Stimulated activated CD4-positive, alpha-beta T cell treated with anti-CD3 and anti-CD28 coated beads, Interleukin-12 subunit alpha, Interleukin-12 subunit beta, amount 100 ng/mL, for 4 hours (primary cell): Measurements from ENCODE around the gene EIF3B.
A peak's percentile ranks its signal among the peaks of the same experiment; 100 is the strongest.
"Not testable (repeated sequence)": the region's sequence is repeated elsewhere in the genome, so short reads cannot be mapped to it uniquely, and the experiment has no call there.

Experiments
- DNase-seq: peaks from one replicate; pipeline ENCODE4 v3.0.0-alpha.2; 2020

EIF3B gene

DNA sequence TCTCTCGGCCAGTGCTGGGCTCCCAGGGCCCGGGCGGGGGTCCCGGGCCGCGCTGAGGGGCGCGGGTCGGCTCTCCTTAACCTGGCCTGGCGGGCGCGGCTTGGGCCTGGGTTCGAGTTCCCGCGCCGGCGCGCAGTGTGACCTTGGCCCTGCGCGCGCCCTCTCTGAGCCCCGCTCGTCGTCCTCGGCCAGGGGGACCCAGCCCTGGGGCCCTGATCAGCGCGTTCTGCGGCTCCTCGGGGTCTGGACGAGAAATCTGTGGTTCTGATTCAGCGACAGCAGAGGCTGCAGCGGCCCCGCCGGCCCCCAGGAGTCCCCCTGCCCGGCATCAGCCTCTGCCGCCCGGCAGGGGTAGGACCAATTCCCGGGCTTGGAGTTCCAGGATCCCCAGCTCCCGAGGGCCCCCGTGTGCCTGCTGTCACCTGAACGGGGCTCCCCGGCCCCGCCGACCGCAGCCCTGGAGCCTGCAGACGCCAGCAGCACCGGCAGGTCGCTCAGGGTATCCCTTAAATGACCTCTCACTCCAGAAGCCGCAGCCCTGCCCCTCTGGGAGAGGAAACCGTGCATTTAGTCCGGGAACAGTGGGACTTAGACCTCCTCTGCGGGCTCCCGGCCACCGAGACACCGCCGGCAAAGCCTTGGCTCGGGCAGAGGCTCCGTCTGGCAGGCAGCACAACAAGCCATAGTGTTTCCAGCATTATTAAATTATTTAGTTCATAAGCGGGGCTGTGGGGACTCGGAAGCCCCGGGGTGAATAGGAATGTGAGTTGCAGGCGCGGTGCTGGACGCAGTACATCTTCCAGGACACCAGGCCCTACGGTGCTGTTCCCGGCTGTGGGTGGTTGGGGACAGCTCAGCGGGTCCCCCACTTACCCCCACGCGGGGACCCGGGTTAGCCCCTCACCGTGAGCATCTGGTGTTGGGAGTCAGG, 49.4 kb downstream of the EIF3B start:
- peak; percentile 33 for DNase-seq

- no peak for DNase-seq
Measured at GRCh38 chr7:2404714-2405119, 50.1 kb downstream of the EIF3B start.

GRCh38 chr7:2405201-2405600, 50.6 kb downstream of the EIF3B start:
- no peak for DNase-seq

DNA sequence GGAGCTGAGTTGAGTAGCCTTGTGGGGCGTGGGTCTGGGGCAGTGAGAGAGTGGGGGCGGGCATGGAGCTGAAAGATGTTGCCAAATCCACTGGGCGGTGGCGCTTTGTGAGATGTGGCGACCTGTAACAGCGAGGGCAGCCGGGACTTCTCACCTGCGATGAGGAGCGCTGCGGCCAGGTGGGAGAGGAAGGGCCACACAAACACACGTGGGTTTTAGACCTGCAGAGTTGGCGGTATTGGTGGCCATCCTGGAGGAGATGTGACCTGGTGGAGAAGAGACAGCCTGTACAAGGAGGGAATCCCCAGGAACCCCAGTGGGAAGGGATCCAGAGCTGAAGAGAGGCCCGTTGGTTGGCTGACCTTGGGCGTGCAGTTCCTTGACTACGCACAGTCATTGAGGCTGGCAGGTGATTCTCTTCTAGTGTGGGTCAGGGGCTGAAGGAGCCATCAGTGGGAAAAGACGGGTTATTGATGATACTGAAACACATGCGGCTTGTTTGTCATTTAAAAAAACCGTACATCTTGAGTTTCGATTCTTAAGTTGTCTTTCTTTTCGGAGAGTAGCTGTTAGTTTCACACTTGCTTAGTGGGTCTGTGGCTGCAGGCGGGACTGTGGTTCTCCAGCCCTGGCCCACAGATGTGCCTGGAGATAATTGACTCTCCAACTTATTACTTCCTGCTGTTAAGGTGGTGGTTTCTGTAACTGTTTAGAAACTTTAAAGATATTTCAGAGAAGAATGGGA, 51.1 kb downstream of the EIF3B start:
- DNase-seq = no peak

DNA sequence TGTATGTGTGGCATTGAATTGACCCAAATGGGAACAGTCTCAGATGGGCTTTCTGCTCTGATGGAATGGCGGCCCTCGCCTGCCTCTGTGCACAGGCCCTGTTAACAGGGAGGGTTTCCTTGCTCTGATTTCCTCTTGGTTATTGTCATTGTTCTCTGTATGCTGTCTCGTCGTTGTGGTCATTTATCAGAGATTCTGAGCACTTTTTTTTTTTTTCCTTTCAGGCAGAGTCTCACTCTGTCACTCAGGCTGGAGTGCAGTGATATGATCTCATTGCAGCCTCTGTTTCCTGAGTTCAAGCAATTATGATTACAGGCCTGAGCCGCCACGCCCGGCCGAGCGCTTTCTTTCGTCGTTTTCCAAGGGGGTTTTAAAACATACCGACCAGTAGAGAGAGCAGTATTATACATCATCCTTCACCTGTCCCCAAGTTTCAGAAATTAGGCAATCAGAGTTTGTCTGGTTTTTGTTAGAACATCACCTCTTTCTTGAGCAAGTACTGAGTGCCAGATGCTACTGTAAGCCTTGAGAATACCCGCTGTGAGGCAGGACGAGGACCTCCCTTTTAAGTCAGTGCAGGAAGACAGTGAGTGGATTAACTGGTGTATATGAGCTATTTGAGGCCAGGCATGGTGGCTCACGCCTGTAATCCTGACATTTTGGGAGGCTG, 55.3 kb downstream of the EIF3B start:
- DNase-seq = no peak

- no peak for DNase-seq
Measured at GRCh38 chr7:2411049-2411448, 56.4 kb downstream of the EIF3B start.

DNA sequence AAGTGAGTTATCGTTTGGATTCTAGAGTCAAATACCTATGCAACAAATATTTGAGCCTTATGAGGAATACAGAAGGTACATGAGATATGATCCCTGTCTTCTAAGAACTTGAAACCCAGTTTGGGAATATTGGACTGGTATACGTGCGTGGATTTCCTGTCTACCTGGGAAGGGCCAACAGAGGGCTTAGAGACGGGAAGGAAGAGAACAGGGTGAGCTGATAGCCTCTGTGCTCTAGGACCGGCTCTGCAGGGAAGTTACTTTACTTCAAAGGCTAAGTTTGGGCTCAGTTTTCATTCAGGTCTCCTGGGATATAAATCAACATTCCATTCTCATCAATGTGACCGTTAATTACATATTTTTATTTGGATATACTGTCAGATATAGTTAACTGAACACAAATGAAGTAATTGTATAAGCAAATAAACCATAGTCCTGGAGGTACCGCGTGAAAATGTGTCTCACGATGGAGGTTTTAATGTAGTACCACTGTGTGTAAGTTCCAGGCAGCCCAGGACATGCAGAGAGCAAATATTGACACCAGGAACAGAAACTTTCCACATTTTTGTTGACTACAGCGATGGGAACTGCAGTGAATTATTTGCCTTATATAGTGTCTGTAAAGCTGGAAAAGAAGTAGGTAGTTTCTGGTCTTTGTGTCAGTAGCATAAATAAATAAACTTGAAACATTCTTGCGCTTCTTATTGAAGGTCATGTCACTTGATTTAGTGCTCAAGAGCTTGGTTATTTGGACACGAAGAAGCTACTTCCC, 57.4 kb downstream of the EIF3B start:
- no peak for DNase-seq

- no peak for DNase-seq
Measured at GRCh38 chr7:2412587-2413201, 58.1 kb downstream of the EIF3B start.

GRCh38 chr7:2416063-2416462, 61.4 kb downstream of the EIF3B start:
- DNase-seq = no peak

DNA sequence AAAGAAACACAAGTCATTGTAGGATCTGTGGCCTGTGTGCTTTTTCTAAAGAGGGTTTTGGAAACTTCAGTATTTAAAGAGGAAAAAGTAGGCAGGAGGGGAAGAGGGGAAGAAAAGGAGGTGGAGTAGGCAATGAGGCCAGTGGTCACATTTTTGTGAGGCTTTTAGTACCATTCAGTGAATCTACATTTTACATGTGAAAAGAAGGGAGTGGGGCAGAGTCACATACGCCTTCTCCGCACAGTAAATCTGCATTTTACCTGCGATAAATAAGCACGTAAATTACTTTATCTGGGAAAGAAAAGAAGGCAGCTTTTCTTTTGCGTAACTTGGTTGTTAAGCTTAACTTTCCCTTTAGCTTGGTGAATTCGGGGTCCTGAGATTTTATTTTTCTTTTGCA, 62.0 kb downstream of the EIF3B start:
- DNase-seq = no peak

DNA sequence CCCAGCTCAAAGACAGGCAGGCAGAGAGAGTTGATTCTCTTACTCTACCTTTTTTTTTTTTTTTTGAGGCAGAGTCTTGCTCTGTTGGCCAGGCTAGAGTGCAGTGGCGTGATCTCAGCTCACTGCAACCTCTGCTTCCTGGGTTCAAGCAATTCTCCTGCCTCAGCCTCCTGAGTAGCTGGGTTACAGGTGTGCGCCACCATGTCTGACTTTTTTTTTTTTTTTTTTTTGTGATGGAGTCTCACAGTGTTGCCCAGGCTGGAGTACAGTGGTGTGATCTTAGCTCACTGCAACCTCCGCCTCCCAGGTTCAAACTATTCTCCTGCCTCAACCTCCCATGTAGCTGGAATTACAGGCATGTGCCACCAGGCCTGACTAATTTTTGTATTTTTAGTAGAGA, 62.6 kb downstream of the EIF3B start:
- DNase-seq = not testable (repeated sequence)

GRCh38 chr7:2417981-2418481, 63.4 kb downstream of the EIF3B start:
- peak; percentile 22 for DNase-seq

- no peak for DNase-seq
Measured at GRCh38 chr7:2420216-2420933, 65.7 kb downstream of the EIF3B start.

- DNase-seq = no peak
Measured at GRCh38 chr7:2421943-2422310, 67.3 kb downstream of the EIF3B start.

DNA sequence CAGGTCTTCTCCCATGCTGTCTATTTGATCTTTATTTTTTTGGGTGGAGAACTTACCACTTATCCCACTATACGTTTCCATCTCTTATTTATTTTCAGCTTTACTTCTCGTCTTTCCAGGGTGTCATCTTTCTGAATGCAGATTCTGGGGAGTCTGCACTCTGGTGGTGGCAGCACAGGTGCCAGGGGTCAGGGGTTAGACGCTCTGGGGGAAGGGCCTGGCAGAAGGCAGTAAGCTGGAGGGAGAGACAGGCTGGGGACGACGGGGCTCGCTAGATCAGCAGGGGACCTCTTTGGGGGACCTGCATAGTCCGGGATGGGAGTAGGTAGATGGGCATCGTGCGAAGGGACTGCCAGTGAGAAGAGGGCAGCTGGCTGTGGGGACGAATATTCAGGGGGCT, 71.1 kb downstream of the EIF3B start:
- DNase-seq = no peak
